Liver (tissue), 9 donors: Measurements from ENCODE around the gene GRM2. TPM values are rescaled to one million over a fixed set of nuclear protein-coding genes. Genes with fewer than 3 reads are reported as not detected.
A peak's percentile ranks its signal among the peaks of the same experiment; 100 is the strongest.

ENCODE experiments used
- DNase-seq: peaks from one replicate; pipeline ENCODE4 v3.0.0-alpha.2; 2017; ENCODE audit warnings: low spot score
- H3K27ac ChIP-seq, 2 donors: one replicate each; pipeline ENCODE4 v1.7.0; 2013; ENCODE audit warnings: inconsistent platforms in 2 of 2, low read length in 2 of 2, control low read depth in 1 of 2, low read depth in 1 of 2, mild to moderate bottlenecking in 1 of 2
- H3K27me3 ChIP-seq, 4 donors: one replicate each; pipeline versions ENCODE4 v1.6.1 to v1.7.0; 2013; ENCODE audit warnings: low read length in 3 of 4, inconsistent platforms in 1 of 4, mild to moderate bottlenecking in 1 of 4, moderate library complexity in 1 of 4; ENCODE audit not compliant: control insufficient read depth in 4 of 4, insufficient read depth in 4 of 4
- H3K36me3 ChIP-seq, 4 donors: one replicate each; pipeline versions ENCODE4 v1.6.1 to v1.7.0; 2013; ENCODE audit warnings: low read length in 3 of 4, mild to moderate bottlenecking in 3 of 4, low read depth in 1 of 4, moderate library complexity in 1 of 4; ENCODE audit not compliant: control insufficient read depth in 4 of 4, insufficient read depth in 3 of 4
- H3K4me1 ChIP-seq, 4 donors: one replicate each; pipeline versions ENCODE4 v1.6.1 to v1.7.0; 2013; ENCODE audit warnings: low read length in 3 of 4, mild to moderate bottlenecking in 3 of 4, moderate library complexity in 1 of 4; ENCODE audit not compliant: control insufficient read depth in 4 of 4, insufficient read depth in 4 of 4
- H3K4me3 ChIP-seq, 3 donors: one replicate each; pipeline versions ENCODE4 v1.6.1 to v1.7.0; 2013; ENCODE audit warnings: low read length in 3 of 3, control low read depth in 1 of 3, low read depth in 1 of 3, mild to moderate bottlenecking in 1 of 3
- H3K9ac ChIP-seq, 2 donors: one replicate each; pipeline ENCODE4 v1.7.0; 2013; ENCODE audit warnings: low read length in 2 of 2, mild to moderate bottlenecking in 2 of 2, moderate library complexity in 2 of 2, control low read depth in 1 of 2, low read depth in 1 of 2
- H3K9me3 ChIP-seq, 4 donors: one replicate each; pipeline versions ENCODE4 v1.6.1 to v1.7.0; 2013; ENCODE audit warnings: low read length in 3 of 4; ENCODE audit not compliant: control insufficient read depth in 4 of 4
- EGR1 ChIP-seq, 2 donors: IDR thresholded peaks; 2 replicates each; pipeline ENCODE4 v1.6.1; 2016 to 2018; ENCODE audit warnings: antibody characterized with exemption in 2 of 2, low read depth in 2 of 2
- FOXA1 ChIP-seq: IDR thresholded peaks from 2 replicates; pipeline ENCODE4 v1.6.1; 2016; ENCODE audit warnings: antibody characterized with exemption
- HNF4A ChIP-seq, 2 donors: conservative IDR thresholded peaks; 2 replicates each; pipeline ENCODE4 v1.6.1; 2016; ENCODE audit warnings: antibody characterized with exemption in 2 of 2, mild to moderate bottlenecking in 2 of 2
- HNF4G ChIP-seq: IDR thresholded peaks from 2 replicates; pipeline ENCODE4 v1.6.1; 2016; ENCODE audit warnings: antibody characterized with exemption
- MAX ChIP-seq: IDR thresholded peaks from 2 replicates; pipeline ENCODE4 v1.6.1; 2016; ENCODE audit warnings: antibody characterized with exemption
- NR2F2 ChIP-seq: IDR thresholded peaks from 2 replicates; pipeline ENCODE4 v1.6.1; 2016; ENCODE audit warnings: antibody characterized with exemption
- RXRA ChIP-seq, 2 donors: IDR thresholded peaks; 2 replicates each; pipeline ENCODE4 v1.6.1; 2017 to 2018; ENCODE audit warnings: antibody characterized with exemption in 2 of 2, mild to moderate bottlenecking in 1 of 2
- SP1 ChIP-seq: IDR thresholded peaks from 2 replicates; pipeline ENCODE4 v1.6.1; 2018; ENCODE audit warnings: antibody characterized with exemption, mild to moderate bottlenecking
- TAF1 ChIP-seq: conservative IDR thresholded peaks from 2 replicates; pipeline ENCODE4 v1.6.1; 2016; ENCODE audit warnings: antibody characterized with exemption, mild to moderate bottlenecking
- ZBTB33 ChIP-seq: IDR thresholded peaks from 2 replicates; pipeline ENCODE4 v1.6.1; 2016; ENCODE audit warnings: antibody characterized with exemption
- WGBS: extraction: QIAGEN DNeasy Blood & Tissue Kit; methylation state at CpG from one replicate; pipeline ENCODE4 v1.1.7; 2013; 5-methylcytosine and 5-hydroxymethylcytosine counted together
- polyA plus RNA-seq, 2 donors: library from polyadenylated mRNA; stranded (reverse) in 1 of 2; unstranded in 1 of 2; fragments of 200-250 nt in 1 of 2; fragments of >200 nt in 1 of 2; fragmentation: Nextera tagmentation in 1 of 2; extraction: Ambion mirVana in 1 of 2; gene quantifications; one replicate each; pipeline versions ENCODE4 v1.2.1 to v1.2.3, GENCODE V29; 2013 to 2015
- total RNA-seq, 2 donors: library from RNA; depleted of rRNA; stranded (reverse); fragments of >200 nt; gene quantifications; one replicate each; pipeline ENCODE4 v1.2.3, GENCODE V29; 2014
- TF ChIP-seq, protein P1 (sequence below): fragments of 150-350 bp; IDR thresholded peaks from 2 replicates; pipeline ENCODE4 v1.5.1; 2017; ENCODE audit warnings: improper control_type of control experiment, low read depth, low read length; ENCODE audit not compliant: missing input control
- TF ChIP-seq, protein P2 (sequence below): IDR thresholded peaks from 2 replicates; pipeline ENCODE4 v1.6.1; 2016; ENCODE audit warnings: antibody characterized with exemption, mild to moderate bottlenecking
- donor health status: healthy.
- donor health status: healthy.
- donor health status: healthy.
- donor health status: healthy.
- donor health status: healthy.

GRM2 gene
- total and polyA plus RNA-seq, 4 donors, result 0.02 to 0.08 TPM; not detected in 2

DNA sequence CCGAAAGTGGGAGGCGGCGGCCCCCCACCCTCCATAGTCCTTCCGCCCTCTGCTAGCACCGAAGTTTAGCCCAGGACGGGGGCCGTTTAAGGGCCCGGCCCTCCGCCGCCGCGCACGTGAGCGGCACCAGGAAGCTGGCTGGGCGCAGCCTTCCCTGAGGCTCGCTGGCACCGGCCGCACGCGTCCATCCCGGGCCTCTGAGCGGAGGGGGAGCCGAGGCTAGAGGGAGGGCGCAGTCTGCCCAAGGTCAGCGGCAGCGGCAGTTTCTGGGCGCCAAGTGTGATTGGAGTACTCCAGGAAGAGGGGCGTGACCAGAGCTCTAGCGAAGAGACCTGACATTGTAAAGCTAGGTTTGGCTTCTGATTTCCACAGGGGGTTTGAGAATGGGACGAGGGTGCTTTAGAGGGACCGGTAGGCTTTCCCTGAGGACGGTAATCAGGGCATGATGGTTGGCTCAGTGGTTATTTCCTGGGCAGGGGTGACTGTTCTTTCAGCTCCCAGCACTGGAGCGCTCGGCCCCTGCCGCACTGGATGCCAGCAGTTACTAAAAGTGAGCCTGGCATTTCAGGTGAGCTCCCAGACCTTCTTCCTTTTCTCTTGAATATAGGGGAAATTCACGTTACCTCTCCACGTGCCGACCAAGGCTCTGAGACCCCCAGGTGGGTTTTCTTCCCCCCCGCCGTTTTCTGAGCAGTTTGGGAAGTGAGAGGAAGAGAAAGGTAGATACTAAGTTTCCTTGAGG lies 35.0 kb upstream of the GRM2 start:
- TF ChIP-seq NR2F2 (no peak), TAF1 (no peak), FOXA1 (no peak), RXRA (IDR thresholded peaks at IDR 0.05) (no peak), EGR1 (IDR thresholded peaks at IDR 0.05; ENCODE audit: low read depth in 2 of 2) (no peak)
- TF ChIP-seq, protein P1, sequence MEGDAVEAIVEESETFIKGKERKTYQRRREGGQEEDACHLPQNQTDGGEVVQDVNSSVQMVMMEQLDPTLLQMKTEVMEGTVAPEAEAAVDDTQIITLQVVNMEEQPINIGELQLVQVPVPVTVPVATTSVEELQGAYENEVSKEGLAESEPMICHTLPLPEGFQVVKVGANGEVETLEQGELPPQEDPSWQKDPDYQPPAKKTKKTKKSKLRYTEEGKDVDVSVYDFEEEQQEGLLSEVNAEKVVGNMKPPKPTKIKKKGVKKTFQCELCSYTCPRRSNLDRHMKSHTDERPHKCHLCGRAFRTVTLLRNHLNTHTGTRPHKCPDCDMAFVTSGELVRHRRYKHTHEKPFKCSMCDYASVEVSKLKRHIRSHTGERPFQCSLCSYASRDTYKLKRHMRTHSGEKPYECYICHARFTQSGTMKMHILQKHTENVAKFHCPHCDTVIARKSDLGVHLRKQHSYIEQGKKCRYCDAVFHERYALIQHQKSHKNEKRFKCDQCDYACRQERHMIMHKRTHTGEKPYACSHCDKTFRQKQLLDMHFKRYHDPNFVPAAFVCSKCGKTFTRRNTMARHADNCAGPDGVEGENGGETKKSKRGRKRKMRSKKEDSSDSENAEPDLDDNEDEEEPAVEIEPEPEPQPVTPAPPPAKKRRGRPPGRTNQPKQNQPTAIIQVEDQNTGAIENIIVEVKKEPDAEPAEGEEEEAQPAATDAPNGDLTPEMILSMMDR, result no peak
- TF ChIP-seq, protein P2, sequence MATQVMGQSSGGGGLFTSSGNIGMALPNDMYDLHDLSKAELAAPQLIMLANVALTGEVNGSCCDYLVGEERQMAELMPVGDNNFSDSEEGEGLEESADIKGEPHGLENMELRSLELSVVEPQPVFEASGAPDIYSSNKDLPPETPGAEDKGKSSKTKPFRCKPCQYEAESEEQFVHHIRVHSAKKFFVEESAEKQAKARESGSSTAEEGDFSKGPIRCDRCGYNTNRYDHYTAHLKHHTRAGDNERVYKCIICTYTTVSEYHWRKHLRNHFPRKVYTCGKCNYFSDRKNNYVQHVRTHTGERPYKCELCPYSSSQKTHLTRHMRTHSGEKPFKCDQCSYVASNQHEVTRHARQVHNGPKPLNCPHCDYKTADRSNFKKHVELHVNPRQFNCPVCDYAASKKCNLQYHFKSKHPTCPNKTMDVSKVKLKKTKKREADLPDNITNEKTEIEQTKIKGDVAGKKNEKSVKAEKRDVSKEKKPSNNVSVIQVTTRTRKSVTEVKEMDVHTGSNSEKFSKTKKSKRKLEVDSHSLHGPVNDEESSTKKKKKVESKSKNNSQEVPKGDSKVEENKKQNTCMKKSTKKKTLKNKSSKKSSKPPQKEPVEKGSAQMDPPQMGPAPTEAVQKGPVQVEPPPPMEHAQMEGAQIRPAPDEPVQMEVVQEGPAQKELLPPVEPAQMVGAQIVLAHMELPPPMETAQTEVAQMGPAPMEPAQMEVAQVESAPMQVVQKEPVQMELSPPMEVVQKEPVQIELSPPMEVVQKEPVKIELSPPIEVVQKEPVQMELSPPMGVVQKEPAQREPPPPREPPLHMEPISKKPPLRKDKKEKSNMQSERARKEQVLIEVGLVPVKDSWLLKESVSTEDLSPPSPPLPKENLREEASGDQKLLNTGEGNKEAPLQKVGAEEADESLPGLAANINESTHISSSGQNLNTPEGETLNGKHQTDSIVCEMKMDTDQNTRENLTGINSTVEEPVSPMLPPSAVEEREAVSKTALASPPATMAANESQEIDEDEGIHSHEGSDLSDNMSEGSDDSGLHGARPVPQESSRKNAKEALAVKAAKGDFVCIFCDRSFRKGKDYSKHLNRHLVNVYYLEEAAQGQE, result no peak
- peak; percentile 52 for DNase-seq
- Histone ChIP-seq H3K4me1 (peaks cover 4 to 46% (median 36%) of the 10 kb centered on the region in 4 donors), H3K27ac (peak overlapping the region; percentile 75 to 77), H3K27me3 (no peaks in the 10 kb centered on the region), H3K9ac (peak overlapping the region in 1 of 2 donors; percentile 47), H3K4me3 (peak overlapping the region; percentile 73 to 83 (median 76)), H3K36me3 (peaks cover 0 to 17% (median 2%) of the 10 kb centered on the region in 4 donors), H3K9me3 (no peaks in the 10 kb centered on the region)
- WGBS, result 12% methylated on average over 40 of the region's 40 CpGs

DNA sequence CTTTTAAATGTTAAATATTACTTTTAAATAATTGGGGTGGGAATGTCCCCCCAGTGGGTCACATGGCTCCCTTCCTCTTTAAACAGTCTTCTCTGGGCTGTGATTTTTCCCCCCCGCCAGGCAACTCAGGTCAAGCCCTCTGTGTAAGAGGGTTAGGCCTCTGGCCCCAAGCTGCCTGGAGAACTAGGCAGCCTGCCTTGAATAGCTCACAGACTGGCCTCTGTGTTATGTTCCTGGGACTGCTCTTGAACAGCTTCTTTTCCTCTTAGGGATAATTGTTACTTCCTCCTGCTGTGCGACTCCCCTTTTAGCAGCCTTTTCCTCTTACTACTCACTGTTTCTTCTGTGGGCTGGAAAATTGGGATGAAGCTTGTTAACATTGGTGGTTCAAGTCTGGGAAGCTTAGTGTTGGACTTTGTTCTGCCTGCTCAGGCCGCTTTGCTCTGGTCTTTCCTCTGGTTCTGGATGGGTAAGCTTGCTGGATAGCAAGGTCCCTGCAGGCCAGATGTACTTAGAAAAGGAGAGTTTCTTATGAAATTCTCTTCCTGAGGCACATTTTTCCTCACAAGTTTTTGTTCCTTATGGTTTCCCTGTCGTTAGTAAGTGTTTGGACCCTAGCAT lies 33.6 kb upstream of the GRM2 start:
- 58% methylated on average over 4 of the region's 4 CpGs for WGBS
- Histone ChIP-seq H3K4me3 (no peak overlapping the region), H3K36me3 (peaks cover 0 to 19% (median 2%) of the 10 kb centered on the region in 4 donors), H3K27me3 (no peaks in the 10 kb centered on the region), H3K27ac (no peak overlapping the region), H3K4me1 (peaks cover 4 to 46% (median 36%) of the 10 kb centered on the region in 4 donors), H3K9ac (no peak overlapping the region), H3K9me3 (no peaks in the 10 kb centered on the region)
- no peak for DNase-seq
- no peak for TF ChIP-seq MAX
- peak; percentile 57 to 67 for TF ChIP-seq HNF4A (conservative IDR thresholded peaks at IDR 0.05)
- no peak for TF ChIP-seq ZBTB33
- TF ChIP-seq NR2F2, result peak; percentile 21
- TF ChIP-seq, protein P2, result peak; percentile 48
- peak in 1 of 2 donors; percentile 20 for TF ChIP-seq RXRA (IDR thresholded peaks at IDR 0.05)
- peak; percentile 41 for TF ChIP-seq SP1
- TF ChIP-seq HNF4G, result peak; percentile 26
